MM.1S (cell line): ENCODE measurements around the gene COL5A2.

Source experiments
- DNase-seq: peaks from one replicate; pipeline ENCODE4 v3.0.0-alpha.2; 2015
- H2AFZ ChIP-seq: fragments of 300-600 bp; sonication (generic); 2 replicates; pipeline ENCODE4 v1.6.0; 2016; ENCODE audit warnings: antibody characterized with exemption, low read length
- H3F3A ChIP-seq: fragments of 300-600 bp; sonication (generic); 2 replicates; pipeline ENCODE4 v1.6.1; 2016; ENCODE audit warnings: mild to moderate bottlenecking, antibody characterized with exemption, low read length, moderate library complexity, mixed read lengths; ENCODE audit not compliant: insufficient read depth
- H3K27ac ChIP-seq: fragments of 300-600 bp; sonication (generic); 2 replicates; pipeline ENCODE4 v1.5.1; 2016; ENCODE audit warnings: mild to moderate bottlenecking, low read length
- H3K27me3 ChIP-seq: fragments of 300-600 bp; sonication (generic); replicated peaks from 2 replicates; pipeline ENCODE4 v1.6.0; 2016; ENCODE audit warnings: low read length; ENCODE audit not compliant: insufficient read depth
- H3K36me3 ChIP-seq: fragments of 300-600 bp; sonication (generic); replicated peaks from 2 replicates; pipeline ENCODE4 v1.6.1; 2016; ENCODE audit warnings: mild to moderate bottlenecking, low read length, mixed read lengths; ENCODE audit not compliant: insufficient read depth
- H3K4me1 ChIP-seq: fragments of 300-600 bp; sonication (generic); 2 replicates; pipeline ENCODE4 v1.6.1; 2016; ENCODE audit warnings: low read length, mixed read lengths
- H3K4me2 ChIP-seq: fragments of 300-600 bp; sonication (generic); 2 replicates; pipeline ENCODE4 v1.6.0; 2016; ENCODE audit warnings: low read depth, low read length
- H3K4me3 ChIP-seq: fragments of 300-600 bp; sonication (generic); 2 replicates; pipeline ENCODE4 v1.5.1; 2016; ENCODE audit warnings: low read length, mixed read lengths
- H3K79me2 ChIP-seq: fragments of 300-600 bp; sonication (generic); 2 replicates; pipeline ENCODE4 v1.6.1; 2016; ENCODE audit warnings: mixed run types, low read length, mixed read lengths
- H3K9ac ChIP-seq: fragments of 300-600 bp; sonication (generic); 2 replicates; pipeline ENCODE4 v1.6.1; 2016; ENCODE audit warnings: low read length, mixed read lengths
- H3K9me2 ChIP-seq: fragments of 300-600 bp; sonication (generic); replicated peaks from 2 replicates; pipeline ENCODE4 v1.6.1; 2016; ENCODE audit warnings: mild to moderate bottlenecking, low read length, mixed read lengths; ENCODE audit not compliant: insufficient read depth
- H3K9me3 ChIP-seq: fragments of 300-600 bp; sonication (generic); replicated peaks from 2 replicates; pipeline ENCODE4 v1.6.1; 2016; ENCODE audit warnings: mild to moderate bottlenecking, low read length, mixed read lengths; ENCODE audit not compliant: insufficient read depth
- H4K20me1 ChIP-seq: fragments of 300-600 bp; sonication (generic); 2 replicates; pipeline ENCODE4 v1.6.1; 2016; ENCODE audit warnings: mild to moderate bottlenecking, low read length, moderate library complexity, mixed read lengths; ENCODE audit not compliant: insufficient read depth
- CTCF ChIP-seq: fragments of 300-600 bp; sonication (generic); IDR thresholded peaks from 2 replicates; pipeline ENCODE4 v1.5.1; 2016; ENCODE audit warnings: antibody characterized with exemption, low read length, mixed read lengths
- EZH2 ChIP-seq: fragments of 300-600 bp; sonication (generic); optimal IDR thresholded peaks from 2 replicates; pipeline ENCODE3; 2017; ENCODE audit warnings: low read depth, mild to moderate bottlenecking, antibody characterized with exemption, low read length, mixed read lengths
- EZH2phosphoT487 ChIP-seq: fragments of 300-600 bp; sonication (generic); IDR thresholded peaks from 2 replicates; pipeline ENCODE4 v1.6.1; 2018; ENCODE audit warnings: antibody characterized with exemption, low read length

The COL5A2 gene

DNA sequence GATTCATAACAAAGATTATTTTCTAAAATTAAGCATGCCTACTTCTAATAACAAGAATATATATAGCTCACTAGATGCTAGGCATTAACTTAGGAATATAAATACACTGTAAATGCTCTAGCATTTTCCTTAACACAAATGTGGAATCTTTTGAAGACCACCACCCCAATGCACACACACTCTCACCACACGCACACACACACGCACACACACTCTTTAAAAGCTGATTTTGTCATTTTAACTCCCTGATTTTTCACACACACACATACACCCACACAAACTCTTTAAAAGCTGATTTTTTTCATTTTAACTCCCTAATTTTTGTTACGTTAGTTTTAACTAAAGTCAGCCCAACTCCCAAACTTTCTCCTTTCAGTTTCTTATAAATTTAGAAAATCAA is 3.0 kb downstream of the COL5A2 start:
- H2AFZ ChIP-seq = no peak overlapping the region
- no peaks in the 10 kb centered on the region for H3K9me2 ChIP-seq
- H3K4me2 ChIP-seq = no peak overlapping the region
- H3F3A ChIP-seq = no peaks in the 10 kb centered on the region
- no peaks in the 10 kb centered on the region for H3K9me3 ChIP-seq
- no peaks in the 10 kb centered on the region for H3K79me2 ChIP-seq
- no peaks in the 10 kb centered on the region for H3K36me3 ChIP-seq
- H3K27me3 ChIP-seq = no peaks in the 10 kb centered on the region
- no peak overlapping the region for H3K9ac ChIP-seq
- no peaks in the 10 kb centered on the region for H4K20me1 ChIP-seq
- no peak overlapping the region for H3K27ac ChIP-seq
- DNase-seq = no peak
- H3K4me1 ChIP-seq = no peaks in the 10 kb centered on the region
- TF ChIP-seq EZH2 (no peak), CTCF (no peak), EZH2phosphoT487 (no peak)
- H3K4me3 ChIP-seq = no peak overlapping the region

DNA sequence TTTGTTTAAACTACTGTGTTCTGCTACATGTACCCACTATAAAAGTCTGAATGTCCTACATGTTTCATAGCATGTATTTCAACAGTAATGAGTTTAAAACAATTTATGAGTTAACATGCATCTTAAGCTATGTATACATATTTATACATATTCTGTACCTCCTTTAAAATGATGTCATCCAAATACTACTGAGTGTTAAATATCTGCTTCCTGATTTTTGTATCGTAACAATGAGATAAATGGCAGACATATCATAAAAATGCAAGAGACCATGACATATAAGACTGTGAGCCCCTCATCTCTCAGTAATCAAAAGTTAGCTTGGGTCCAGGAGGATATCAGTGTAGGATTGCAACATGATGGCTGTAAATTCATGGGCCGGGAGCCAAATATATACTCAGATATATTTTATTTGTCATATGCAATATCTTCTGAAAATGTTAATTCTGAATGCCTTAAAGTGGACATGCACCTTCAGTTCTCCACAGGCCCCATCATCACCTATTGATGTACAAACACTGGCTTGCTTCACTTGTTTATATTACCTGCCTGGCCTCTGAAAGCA is 3.6 kb downstream of the COL5A2 start:
- Histone ChIP-seq H3K4me3 (no peak overlapping the region), H3K79me2 (no peaks in the 10 kb centered on the region), H3K36me3 (no peaks in the 10 kb centered on the region), H4K20me1 (no peaks in the 10 kb centered on the region), H3F3A (no peaks in the 10 kb centered on the region), H2AFZ (no peak overlapping the region), H3K4me1 (no peaks in the 10 kb centered on the region), H3K27me3 (no peaks in the 10 kb centered on the region), H3K9me2 (no peaks in the 10 kb centered on the region), H3K4me2 (no peak overlapping the region), H3K9me3 (no peaks in the 10 kb centered on the region), H3K27ac (no peak overlapping the region), H3K9ac (no peak overlapping the region)
- DNase-seq = no peak
- no peak for TF ChIP-seq CTCF
- no peak for TF ChIP-seq EZH2phosphoT487
- no peak for TF ChIP-seq EZH2

DNA sequence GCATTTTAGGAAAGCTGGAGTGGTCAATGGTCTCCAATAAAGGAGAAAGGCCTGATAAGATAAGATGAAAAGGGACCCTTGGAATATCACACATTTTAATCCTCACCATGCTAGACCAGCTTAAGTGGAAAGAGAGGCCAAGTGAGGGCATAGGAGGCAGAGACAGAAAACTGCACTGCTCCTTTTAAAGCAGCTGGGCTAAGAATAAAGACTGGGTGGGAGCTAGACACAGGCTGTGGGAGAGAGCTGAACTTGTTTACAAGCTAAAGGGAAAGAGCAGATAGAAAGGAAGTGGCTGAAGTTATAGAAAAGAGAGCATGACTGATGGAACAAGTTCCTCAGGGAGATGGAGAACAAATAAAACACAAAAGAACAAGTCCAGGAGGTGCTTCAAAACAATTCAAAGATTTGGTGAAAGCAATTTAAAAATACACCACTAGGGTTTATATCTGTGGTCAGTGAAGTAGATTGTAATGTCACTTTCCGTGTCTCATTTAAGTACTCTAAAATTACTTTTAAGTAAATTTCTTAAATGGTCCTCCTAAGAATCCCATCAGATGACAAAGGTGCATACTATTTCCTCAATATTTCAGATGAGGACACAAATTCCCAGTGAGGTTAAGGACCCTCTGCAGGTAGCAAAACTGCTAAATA is 7.5 kb downstream of the COL5A2 start:
- Histone ChIP-seq H3F3A (no peaks in the 10 kb centered on the region), H3K79me2 (no peaks in the 10 kb centered on the region), H3K27ac (no peak overlapping the region), H3K4me2 (no peak overlapping the region), H3K27me3 (no peaks in the 10 kb centered on the region), H4K20me1 (no peaks in the 10 kb centered on the region), H3K9me3 (no peaks in the 10 kb centered on the region), H3K9ac (no peak overlapping the region), H2AFZ (no peak overlapping the region), H3K4me1 (no peaks in the 10 kb centered on the region), H3K9me2 (no peaks in the 10 kb centered on the region), H3K36me3 (no peaks in the 10 kb centered on the region), H3K4me3 (no peak overlapping the region)
- no peak for TF ChIP-seq CTCF
- no peak for TF ChIP-seq EZH2phosphoT487
- no peak for TF ChIP-seq EZH2
- DNase-seq = no peak
